GDM1 (cell line): Measurements from ENCODE around the gene SCUBE1.

Experiments used
- DNase-seq: peaks from one replicate; lab custom pipeline; 2025; lab: John Stamatoyannopoulos, UW

Gene SCUBE1

GRCh38 chr22:43326331-43327156, 16.6 kb downstream of the SCUBE1 start:
- DNase-seq = no peak

- no peak for DNase-seq
Observed at GRCh38 chr22:43325176-43325575, 18.0 kb downstream of the SCUBE1 start.

- no peak for DNase-seq
Observed at GRCh38 chr22:43320943-43321900, 21.9 kb downstream of the SCUBE1 start.

GRCh38 chr22:43319661-43320486, 23.3 kb downstream of the SCUBE1 start:
- DNase-seq = no peak

- DNase-seq = no peak
Observed at GRCh38 chr22:43317239-43317638, 25.9 kb downstream of the SCUBE1 start.

- DNase-seq = no peak
Observed at GRCh38 chr22:43315687-43316217, 27.4 kb downstream of the SCUBE1 start.

- no peak for DNase-seq
Observed at GRCh38 chr22:43314611-43315010, 28.6 kb downstream of the SCUBE1 start.

GRCh38 chr22:43313890-43314474, 29.2 kb downstream of the SCUBE1 start:
- DNase-seq = no peak

- no peak for DNase-seq
Observed at GRCh38 chr22:43313244-43313889, 29.8 kb downstream of the SCUBE1 start.

GRCh38 chr22:43312608-43313007, 30.6 kb downstream of the SCUBE1 start:
- no peak for DNase-seq

- no peak for DNase-seq
Observed at GRCh38 chr22:43310798-43311197, 32.4 kb downstream of the SCUBE1 start.

GRCh38 chr22:43310311-43310710, 32.9 kb downstream of the SCUBE1 start:
- DNase-seq = no peak

- no peak for DNase-seq
Observed at GRCh38 chr22:43308836-43309235, 34.3 kb downstream of the SCUBE1 start.

GRCh38 chr22:43308060-43308830, 34.9 kb downstream of the SCUBE1 start:
- no peak for DNase-seq

- no peak for DNase-seq
Observed at GRCh38 chr22:43305806-43306205, 37.4 kb downstream of the SCUBE1 start.

GRCh38 chr22:43304831-43305590, 38.2 kb downstream of the SCUBE1 start:
- no peak for DNase-seq

GRCh38 chr22:43303751-43304150, 39.4 kb downstream of the SCUBE1 start:
- no peak for DNase-seq

- no peak for DNase-seq
Observed at GRCh38 chr22:43303166-43303565, 40.0 kb downstream of the SCUBE1 start.

GRCh38 chr22:43302531-43303041, 40.6 kb downstream of the SCUBE1 start:
- DNase-seq = no peak
